Dermis lymphatic vessel endothelial cell (primary cell): ENCODE data around the gene PPP1R37. TPM values are rescaled to one million over a fixed set of nuclear protein-coding genes. Genes with fewer than 3 reads are reported as not detected.

Experiments
- total RNA-seq: library from RNA; depleted of rRNA; stranded (reverse); fragments of >200 nt; gene quantifications from 2 replicates; pipeline ENCODE4 v1.2.1, GENCODE V29; 2014

Gene PPP1R37, protein sequence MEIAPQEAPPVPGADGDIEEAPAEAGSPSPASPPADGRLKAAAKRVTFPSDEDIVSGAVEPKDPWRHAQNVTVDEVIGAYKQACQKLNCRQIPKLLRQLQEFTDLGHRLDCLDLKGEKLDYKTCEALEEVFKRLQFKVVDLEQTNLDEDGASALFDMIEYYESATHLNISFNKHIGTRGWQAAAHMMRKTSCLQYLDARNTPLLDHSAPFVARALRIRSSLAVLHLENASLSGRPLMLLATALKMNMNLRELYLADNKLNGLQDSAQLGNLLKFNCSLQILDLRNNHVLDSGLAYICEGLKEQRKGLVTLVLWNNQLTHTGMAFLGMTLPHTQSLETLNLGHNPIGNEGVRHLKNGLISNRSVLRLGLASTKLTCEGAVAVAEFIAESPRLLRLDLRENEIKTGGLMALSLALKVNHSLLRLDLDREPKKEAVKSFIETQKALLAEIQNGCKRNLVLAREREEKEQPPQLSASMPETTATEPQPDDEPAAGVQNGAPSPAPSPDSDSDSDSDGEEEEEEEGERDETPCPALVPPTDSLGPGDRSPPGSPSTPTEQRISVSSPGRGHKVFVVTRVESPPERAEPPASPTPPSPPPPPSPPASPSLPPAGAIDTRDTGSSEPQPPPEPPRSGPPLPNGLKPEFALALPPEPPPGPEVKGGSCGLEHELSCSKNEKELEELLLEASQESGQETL
- total RNA-seq, result 17.2 and 22.2 TPM in 2 replicates

GRCh38 chr19:45092747-45093678, at the start of gene PPP1R37:
Gene PPP1R37 (plus strand): TSS chr19:45093179. CDS start chr19:45093326, 147 bp downstream.

GRCh38 chr19:45076029-45076850, 16.7 kb upstream of the PPP1R37 start, which contains the start of gene ZNF296:
Gene ZNF296 (minus strand): TSS chr19:45076478. CDS start chr19:45076373, 105 bp downstream.

GRCh38 chr19:45079063-45079910, 13.7 kb upstream of the PPP1R37 start, which contains the start of gene GEMIN7:
Gene GEMIN7 (plus strand): TSS chr19:45079260. CDS start chr19:45090115, 10,855 bp downstream.

DNA sequence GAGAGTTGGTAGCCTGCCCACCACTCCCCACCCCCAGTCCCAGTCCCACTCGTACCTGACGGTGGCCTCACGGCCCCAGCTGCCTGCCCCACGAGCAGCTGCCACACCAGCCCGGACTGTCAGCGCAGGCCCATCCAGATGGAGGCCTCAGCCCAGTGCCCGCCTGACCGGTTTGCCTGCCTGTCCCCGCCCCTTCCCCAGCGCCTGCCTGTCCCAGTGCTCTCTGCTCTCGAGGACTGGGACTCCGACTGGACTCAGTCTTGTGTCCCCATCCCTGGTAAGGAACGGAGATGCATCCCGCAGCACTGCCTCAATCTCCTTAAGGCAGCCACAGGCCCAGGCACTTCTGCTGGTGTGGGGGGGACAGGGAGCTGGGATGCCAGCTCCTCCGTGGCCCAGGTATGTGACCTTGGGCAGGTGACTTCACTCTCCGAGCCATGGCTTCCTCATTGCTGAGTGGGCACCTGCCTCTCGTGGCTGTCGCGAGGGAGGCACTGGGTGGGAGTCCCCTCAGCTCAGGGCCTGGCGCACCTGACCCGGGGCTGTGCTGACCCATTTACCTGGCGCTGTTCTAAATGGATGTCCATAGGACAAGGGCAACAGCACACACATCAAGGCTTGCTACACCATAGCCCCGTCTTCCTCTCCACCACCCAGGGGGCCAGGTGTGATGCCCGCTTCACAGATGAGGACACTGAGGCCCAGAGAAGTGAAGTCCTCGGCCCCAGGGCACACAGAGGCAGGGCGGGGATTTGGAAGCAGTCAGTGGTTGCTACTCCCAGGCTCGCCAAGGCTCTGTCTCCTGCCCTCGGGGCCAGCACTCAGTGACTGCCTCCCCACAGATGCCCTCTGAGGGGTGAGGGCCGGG, 68.1 kb downstream of the PPP1R37 start, which contains the start of gene NKPD1:
TSS of gene NKPD1 (minus strand) at position 113 of the 868 bp plus-strand sequence. CDS start 832 bp downstream, outside the sequence.

DNA sequence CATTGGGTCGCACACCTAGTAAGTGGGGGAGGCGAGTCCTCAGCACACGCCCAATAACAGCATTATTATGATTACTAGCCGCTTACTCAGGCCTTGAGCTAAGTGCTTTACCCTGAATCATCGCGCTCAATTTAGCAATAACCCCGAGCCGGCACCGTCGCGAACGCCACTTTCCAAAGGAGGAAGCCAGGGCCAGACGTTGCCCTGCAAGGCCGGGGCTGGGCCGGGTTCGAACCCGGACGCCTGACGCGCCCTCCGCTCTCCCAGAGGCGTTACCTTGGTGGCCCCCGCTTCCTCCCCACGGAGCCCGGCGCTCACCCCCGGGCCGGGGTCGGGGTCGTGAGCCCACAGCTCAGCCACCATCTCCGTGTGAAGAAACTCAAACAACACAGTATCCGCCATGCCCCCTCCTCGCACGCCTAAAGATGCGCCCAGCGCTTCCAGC, 84.9 kb downstream of the PPP1R37 start, which contains the start of gene TRAPPC6A:
TSS of gene TRAPPC6A (minus strand) at position 421 of the 445 bp plus-strand sequence. CDS start at position 402, 19 bp downstream.

GRCh38 chr19:45178262-45179071, 85.5 kb downstream of the PPP1R37 start, which contains the start of gene BLOC1S3:
Gene BLOC1S3 (plus strand): TSS chr19:45178784. CDS start chr19:45179297, 513 bp downstream.

Other genes starting within 250 kb of the PPP1R37 start
- gene NECTIN2, start 246.9 kb upstream of the PPP1R37 start, total RNA-seq, result 76.8 and 98.0 TPM in 2 replicates
- gene TOMM40, start 201.9 kb upstream of the PPP1R37 start, total RNA-seq, result 27.8 and 30.3 TPM in 2 replicates
- gene APOE, start 187.4 kb upstream of the PPP1R37 start, total RNA-seq, result 1.0 and 3.0 TPM in 2 replicates
- gene APOC1, start 178.6 kb upstream of the PPP1R37 start, total RNA-seq, result 1.5 and 3.0 TPM in 2 replicates
- not detected in 2 replicates for gene APOC4, start 150.9 kb upstream of the PPP1R37 start, total RNA-seq
- gene APOC2, start 147.1 kb upstream of the PPP1R37 start, total RNA-seq, result not detected in 2 replicates
- gene CLPTM1, start 137.8 kb upstream of the PPP1R37 start, total RNA-seq, result 29.1 and 29.2 TPM in 2 replicates
- 6.7 and 7.8 TPM in 2 replicates for gene RELB, start 91.7 kb upstream of the PPP1R37 start, total RNA-seq
- gene CLASRP, start 54.1 kb upstream of the PPP1R37 start, total RNA-seq, result 7.9 and 9.2 TPM in 2 replicates
- under 0.01 TPM in 1 of 2 replicates, not detected in the other for gene ZNF296, start 16.7 kb upstream of the PPP1R37 start, total RNA-seq
- 12.2 and 17.6 TPM in 2 replicates for gene GEMIN7, start 13.9 kb upstream of the PPP1R37 start, total RNA-seq
- gene NKPD1, start 67.8 kb downstream of the PPP1R37 start, total RNA-seq, result 0.11 and 0.17 TPM in 2 replicates
- gene TRAPPC6A, start 85.1 kb downstream of the PPP1R37 start, total RNA-seq, result 40.7 and 44.5 TPM in 2 replicates
- gene BLOC1S3, start 85.6 kb downstream of the PPP1R37 start, total RNA-seq, result 2.3 and 3.3 TPM in 2 replicates
- 0.54 and 1.3 TPM in 2 replicates for gene EXOC3L2, start 152.2 kb downstream of the PPP1R37 start, total RNA-seq
- gene MARK4, start 158.1 kb downstream of the PPP1R37 start, total RNA-seq, result 14.7 and 15.1 TPM in 2 replicates
- not detected in 2 replicates for gene CKM, start 229.7 kb downstream of the PPP1R37 start, total RNA-seq
- 0.43 TPM in 2 replicates for gene KLC3, start 247.6 kb downstream of the PPP1R37 start, total RNA-seq